Stimulated activated naive CD8-positive, alpha-beta T cell treated with anti-CD3 and anti-CD28 coated beads, Interleukin-15, Interleukin-2, amounts not matched to agents 100 ng/mL and 50 ng/mL, for 24 hours (primary cell): ENCODE data around the gene TACC3.

Source experiments
- H3K27ac Mint-ChIP-seq: one replicate; pipeline ENCODE4 v1.8.0; 2021; ENCODE audit warnings: mild to moderate bottlenecking, mixed read lengths
- H3K27me3 Mint-ChIP-seq: one replicate; pipeline ENCODE4 v1.8.0; 2021; ENCODE audit warnings: mixed read lengths
- H3K36me3 Mint-ChIP-seq: one replicate; pipeline ENCODE4 v1.8.0; 2021; ENCODE audit warnings: low read depth, mixed read lengths
- H3K4me1 Mint-ChIP-seq: one replicate; pipeline ENCODE4 v1.8.0; 2021; ENCODE audit warnings: low read depth, mixed read lengths
- H3K4me3 Mint-ChIP-seq: one replicate; pipeline ENCODE4 v1.8.0; 2021; ENCODE audit warnings: mild to moderate bottlenecking, mixed read lengths
- H3K9me3 Mint-ChIP-seq: one replicate; pipeline ENCODE4 v1.8.0; 2021; ENCODE audit warnings: mixed read lengths

TACC3 gene

DNA sequence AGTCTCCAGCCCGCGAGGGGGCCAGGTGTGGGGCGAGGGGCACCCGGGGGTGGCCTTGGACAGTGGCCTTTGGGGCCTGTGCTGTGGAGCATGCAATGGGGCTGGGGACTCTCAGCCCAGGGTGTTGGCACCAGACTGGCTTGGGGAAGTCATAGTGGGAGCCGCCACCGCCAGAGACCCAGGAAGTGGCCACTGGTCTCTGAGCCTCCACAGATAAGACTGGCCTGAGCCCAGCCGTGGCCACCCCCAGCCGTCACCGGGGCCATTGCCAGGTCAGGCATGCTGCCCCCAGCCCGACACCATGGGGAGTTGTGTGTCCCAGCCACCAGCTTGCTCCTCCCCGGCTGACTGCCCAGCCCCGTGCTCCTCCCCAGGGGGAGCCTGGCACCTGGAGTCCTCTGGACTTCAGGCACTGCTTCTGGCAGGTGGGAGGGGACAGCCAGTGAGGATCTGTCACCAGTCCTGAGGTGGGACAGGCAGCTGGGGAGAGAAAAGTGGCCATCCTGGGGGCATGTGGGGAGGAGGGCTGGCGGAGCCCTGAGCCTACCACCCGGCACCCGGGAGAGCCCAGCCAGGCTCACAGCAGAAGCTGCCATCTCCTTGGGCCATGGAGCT lies 32.5 kb downstream of the TACC3 start:
- Mint-ChIP-seq H3K9me3 (no peaks in the 10 kb centered on the region), H3K27me3 (no peaks in the 10 kb centered on the region), H3K27ac (no peak overlapping the region), H3K36me3 (no peaks in the 10 kb centered on the region), H3K4me3 (no peak overlapping the region), H3K4me1 (no peaks in the 10 kb centered on the region)

DNA sequence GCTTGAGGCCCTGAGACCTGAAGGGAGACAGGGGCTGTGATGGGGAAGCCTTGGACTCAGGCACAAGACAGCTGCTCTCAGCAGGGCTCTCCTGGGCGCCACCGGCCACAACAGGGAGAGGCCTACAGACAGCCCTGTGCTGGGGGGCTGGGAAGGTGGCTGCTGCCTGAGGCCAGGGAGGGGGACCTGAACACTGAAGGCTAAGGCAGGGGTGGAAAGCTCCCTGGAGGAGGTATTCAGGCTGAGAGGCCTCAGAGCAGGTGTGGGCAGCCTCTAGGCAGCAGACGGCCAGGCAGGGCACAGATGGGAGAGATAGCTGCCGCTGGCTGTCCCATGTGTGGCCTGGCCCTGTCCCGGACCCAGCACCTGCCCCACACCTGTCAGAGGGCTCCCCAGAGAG lies 33.0 kb downstream of the TACC3 start:
- no peaks in the 10 kb centered on the region for H3K36me3 Mint-ChIP-seq
- no peak overlapping the region for H3K27ac Mint-ChIP-seq
- no peaks in the 10 kb centered on the region for H3K27me3 Mint-ChIP-seq
- H3K9me3 Mint-ChIP-seq: no peaks in the 10 kb centered on the region
- no peak overlapping the region for H3K4me3 Mint-ChIP-seq
- no peaks in the 10 kb centered on the region for H3K4me1 Mint-ChIP-seq

DNA sequence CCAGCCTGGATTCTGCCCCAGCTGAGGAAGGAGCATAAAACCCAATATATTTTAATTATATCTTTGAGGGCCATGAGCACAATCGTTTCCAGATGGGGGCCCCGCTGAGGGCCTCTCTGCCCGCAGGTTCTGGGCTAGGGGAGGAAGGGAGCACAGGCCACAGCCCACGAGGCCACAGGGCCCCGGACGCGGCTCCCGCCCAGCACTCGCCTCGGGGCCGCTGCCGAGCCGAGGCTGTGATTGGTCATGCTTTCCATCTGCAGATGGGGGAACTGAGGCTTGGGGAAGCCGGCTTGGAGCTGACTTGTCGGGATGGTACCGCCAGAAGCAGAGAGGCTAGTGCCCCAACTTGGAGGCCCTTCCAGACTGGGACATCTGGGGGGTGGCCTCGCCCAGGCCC lies 34.0 kb downstream of the TACC3 start:
- Mint-ChIP-seq H3K9me3 (no peaks in the 10 kb centered on the region), H3K36me3 (no peaks in the 10 kb centered on the region), H3K27me3 (no peaks in the 10 kb centered on the region), H3K4me3 (no peak overlapping the region), H3K4me1 (no peaks in the 10 kb centered on the region), H3K27ac (no peak overlapping the region)

DNA sequence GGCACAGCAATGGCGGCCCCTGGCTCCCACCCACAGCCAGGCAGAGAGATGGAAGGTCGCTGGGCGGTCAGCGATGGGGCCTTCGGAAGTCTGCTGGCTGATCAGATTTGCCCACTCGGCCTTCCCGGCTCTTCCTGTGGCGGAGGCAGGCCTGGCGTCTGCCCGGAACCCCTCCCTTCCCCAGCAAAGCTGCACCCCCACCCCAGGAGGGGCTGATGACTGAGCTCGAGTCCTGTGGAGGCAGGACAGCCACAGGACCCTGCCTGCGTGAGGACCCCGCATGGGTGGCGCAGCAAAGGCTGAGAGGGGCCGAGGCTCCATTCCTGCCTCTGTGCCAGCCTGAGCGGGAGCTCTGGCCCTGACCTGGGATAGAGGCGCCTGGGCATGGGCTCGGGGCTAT lies 34.8 kb downstream of the TACC3 start:
- no peak overlapping the region for H3K27ac Mint-ChIP-seq
- no peaks in the 10 kb centered on the region for H3K9me3 Mint-ChIP-seq
- no peaks in the 10 kb centered on the region for H3K27me3 Mint-ChIP-seq
- H3K4me1 Mint-ChIP-seq: no peaks in the 10 kb centered on the region
- no peak overlapping the region for H3K4me3 Mint-ChIP-seq
- H3K36me3 Mint-ChIP-seq: no peaks in the 10 kb centered on the region

DNA sequence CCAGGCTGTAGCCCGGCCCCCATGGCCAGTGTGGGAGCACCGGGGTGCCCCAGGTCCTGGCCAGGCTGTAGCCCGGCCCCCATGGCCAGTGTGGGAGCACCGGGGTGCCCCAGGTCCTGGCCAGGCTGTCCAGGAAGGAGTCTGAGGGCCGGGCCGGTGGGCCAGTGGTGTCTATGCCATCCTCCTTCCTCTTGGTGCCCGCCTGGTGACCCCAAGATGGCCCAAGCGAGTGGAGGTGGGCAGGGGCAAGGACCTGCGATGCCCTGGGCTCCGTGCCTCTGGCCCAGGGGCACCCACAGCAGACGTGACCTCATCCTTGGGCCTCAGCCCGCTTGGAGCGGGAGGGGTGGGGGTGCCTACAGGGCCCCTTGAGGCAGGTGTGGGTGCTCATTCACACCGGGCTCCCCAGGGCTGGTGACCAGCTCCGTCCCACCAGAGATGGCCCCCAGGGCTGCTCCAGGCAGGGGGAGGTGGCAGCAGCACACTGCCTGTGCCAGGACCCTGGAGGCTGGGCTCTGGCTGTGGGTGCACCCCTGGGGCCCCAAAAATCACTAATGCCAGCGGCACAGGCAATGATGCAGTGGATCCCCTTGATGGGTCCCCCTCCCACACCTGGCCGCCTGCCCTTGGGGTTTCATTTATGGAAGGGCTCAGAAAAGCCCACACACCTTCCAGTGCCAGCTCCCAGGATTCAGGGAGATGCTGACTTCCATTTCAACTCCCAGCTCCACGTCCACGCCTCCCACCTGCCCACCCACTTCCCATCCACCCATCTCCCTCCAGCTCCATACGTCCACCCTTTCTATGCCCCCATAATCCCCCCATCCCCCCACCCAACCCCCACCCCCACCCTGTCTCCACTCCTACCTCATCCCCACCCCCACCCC lies 35.8 kb downstream of the TACC3 start:
- no peaks in the 10 kb centered on the region for H3K9me3 Mint-ChIP-seq
- H3K36me3 Mint-ChIP-seq: no peaks in the 10 kb centered on the region
- no peak overlapping the region for H3K27ac Mint-ChIP-seq
- no peaks in the 10 kb centered on the region for H3K4me1 Mint-ChIP-seq
- H3K4me3 Mint-ChIP-seq: no peak overlapping the region
- no peaks in the 10 kb centered on the region for H3K27me3 Mint-ChIP-seq

DNA sequence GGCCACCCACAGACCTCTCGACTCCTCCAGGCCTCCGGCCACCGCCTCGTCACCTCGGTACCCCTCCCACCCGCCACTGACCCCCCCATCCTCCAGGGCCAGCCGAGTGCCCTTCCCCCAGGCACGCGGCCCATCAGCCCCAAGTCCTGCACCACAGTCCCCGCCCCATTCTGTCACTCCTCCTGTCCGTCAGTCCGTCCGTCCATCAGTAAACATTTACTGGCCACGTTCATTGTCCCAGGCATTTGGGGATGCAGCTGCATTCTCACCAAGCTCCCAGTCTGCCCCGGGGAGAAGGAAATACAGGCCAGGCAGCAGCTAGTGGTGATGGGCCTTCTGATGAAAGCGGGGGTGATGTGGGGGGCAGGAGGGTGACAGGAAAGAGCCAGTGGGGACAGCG lies 36.5 kb downstream of the TACC3 start:
- Mint-ChIP-seq H3K27ac (no peak overlapping the region), H3K4me3 (no peak overlapping the region), H3K9me3 (no peaks in the 10 kb centered on the region), H3K4me1 (no peaks in the 10 kb centered on the region), H3K27me3 (no peaks in the 10 kb centered on the region), H3K36me3 (no peaks in the 10 kb centered on the region)

DNA sequence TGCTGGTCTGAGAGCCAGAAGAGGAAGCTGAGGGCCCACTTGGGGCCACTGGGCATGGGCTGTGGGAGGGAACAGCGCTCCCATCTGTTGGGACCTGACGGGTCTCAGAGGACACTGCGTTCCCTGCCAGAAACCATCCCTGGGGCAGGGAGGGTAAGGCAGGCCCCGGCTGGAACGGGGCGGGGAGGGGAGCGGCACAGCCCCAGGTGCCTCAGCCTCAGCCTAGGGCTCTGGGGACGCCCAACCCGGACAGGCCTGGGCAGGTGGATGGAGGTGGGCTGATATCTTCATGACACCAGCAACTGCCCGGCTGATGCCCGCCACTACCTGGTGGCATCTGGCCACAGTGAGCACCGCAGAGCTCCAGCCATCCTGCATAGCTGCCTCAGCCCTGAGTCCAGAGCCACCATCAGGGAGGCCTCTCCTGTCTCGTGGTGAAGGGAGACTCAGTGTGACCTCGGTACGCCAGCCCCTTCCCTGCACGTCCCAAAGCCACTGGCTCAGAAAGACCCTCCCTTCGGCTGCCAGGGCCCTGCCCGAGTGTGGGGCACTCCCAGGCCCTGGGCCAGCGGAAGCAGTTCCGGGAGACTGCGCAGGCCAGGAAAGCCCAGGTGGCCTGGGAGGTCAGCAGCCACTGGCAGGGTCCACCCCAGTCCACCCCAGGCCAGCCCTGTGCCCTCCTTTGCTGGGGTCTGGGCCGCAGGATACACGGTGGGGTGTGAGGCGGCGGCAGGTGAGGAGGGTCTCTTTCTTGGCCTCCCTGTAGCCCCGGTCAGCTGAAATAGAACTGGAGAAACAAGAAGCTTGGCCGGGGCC lies 37.2 kb downstream of the TACC3 start:
- no peak overlapping the region for H3K4me3 Mint-ChIP-seq
- H3K27ac Mint-ChIP-seq: no peak overlapping the region
- no peaks in the 10 kb centered on the region for H3K27me3 Mint-ChIP-seq
- H3K4me1 Mint-ChIP-seq: no peaks in the 10 kb centered on the region
- no peaks in the 10 kb centered on the region for H3K36me3 Mint-ChIP-seq
- H3K9me3 Mint-ChIP-seq: no peaks in the 10 kb centered on the region

DNA sequence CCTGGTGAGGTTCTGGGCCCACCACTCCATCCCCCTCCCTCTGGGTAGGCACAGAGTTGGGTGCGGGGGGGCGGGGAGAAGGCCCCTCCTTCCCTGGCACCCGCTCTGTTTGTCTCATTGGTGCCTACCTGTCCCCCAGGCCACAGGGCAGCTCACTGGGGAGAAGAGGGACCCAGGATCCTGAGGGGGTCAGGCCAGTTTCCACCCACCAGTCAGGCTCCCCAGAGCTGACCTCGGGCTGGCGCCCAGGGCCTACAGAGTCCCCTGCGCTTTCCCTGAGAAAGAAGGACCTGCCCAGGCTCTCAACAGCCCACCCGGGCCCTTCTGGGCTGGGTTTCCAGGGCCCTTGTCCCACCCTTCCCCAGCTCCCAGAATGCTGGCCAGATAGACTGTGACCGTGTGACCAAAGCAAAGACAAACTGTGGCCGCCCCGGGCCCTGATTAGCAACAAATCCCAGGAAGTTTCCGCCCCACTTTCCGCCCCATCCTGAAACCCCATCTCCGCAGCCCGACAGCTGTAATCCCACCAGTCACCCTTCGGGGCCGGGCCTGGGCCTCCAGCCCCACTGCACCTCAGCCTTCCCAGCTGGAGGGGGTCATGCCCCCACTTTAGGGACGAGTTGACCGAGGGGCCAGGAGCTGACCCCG lies 38.0 kb downstream of the TACC3 start:
- Mint-ChIP-seq H3K27me3 (no peaks in the 10 kb centered on the region), H3K36me3 (no peaks in the 10 kb centered on the region), H3K27ac (no peak overlapping the region), H3K4me1 (no peaks in the 10 kb centered on the region), H3K4me3 (no peak overlapping the region), H3K9me3 (no peaks in the 10 kb centered on the region)

DNA sequence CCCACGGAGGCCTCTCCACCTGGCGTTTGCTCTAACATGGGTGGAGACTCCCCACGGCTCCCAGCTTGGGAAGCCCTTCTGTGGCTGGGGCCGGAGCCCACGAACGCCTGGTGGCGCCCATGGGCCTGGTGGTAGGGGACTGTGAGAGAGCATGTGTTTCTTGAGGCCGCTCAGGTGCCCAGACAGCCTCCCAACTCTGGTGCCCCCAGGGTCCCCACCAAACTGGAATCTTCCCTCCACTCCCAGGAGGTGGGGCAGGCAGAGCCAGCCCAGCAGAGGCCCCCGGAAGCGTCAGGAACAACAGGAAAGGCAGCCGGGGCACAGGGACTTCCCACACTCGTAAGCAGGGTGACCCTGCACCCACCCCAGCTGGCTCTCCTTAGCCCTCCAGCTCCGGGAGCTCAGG lies 38.5 kb downstream of the TACC3 start:
- H3K9me3 Mint-ChIP-seq: no peaks in the 10 kb centered on the region

DNA sequence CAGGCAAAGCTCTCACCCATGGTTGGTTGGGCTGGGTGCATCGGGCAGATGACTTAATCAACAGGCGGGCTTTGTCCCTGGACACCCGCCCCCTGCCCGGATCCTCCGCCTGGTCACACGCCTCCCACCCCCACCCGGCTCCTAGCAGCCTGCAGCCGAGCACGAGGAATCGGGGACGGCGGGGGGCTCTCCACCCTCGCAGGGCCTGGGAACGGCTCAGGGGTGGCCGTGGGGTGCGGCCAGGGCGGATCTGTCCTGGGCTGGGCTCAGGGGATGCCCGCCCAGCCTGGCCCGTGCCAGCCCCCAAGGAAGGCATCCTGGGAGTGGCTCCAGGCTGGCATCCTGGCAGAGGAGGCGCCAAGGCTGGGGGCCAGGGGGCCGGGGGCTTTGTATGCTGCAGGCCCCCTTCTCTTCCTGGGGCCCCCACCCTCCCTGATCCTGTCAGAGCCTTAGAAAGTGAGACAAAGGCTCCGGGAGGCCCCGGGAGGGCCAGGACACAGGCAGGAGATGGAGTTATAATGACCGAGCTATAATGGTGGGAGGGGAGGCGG lies 39.3 kb downstream of the TACC3 start:
- no peaks in the 10 kb centered on the region for H3K4me1 Mint-ChIP-seq
- H3K27me3 Mint-ChIP-seq: peaks cover 4% of the 10 kb centered on the region
- H3K4me3 Mint-ChIP-seq: no peak overlapping the region
- no peaks in the 10 kb centered on the region for H3K36me3 Mint-ChIP-seq
- H3K9me3 Mint-ChIP-seq: no peaks in the 10 kb centered on the region
- no peak overlapping the region for H3K27ac Mint-ChIP-seq

More for the DNA sequence above, 38.5 kb downstream of the TACC3 start:
- Mint-ChIP-seq H3K27ac (no peak overlapping the region), H3K4me1 (no peaks in the 10 kb centered on the region), H3K36me3 (no peaks in the 10 kb centered on the region), H3K4me3 (no peak overlapping the region), H3K27me3 (no peaks in the 10 kb centered on the region)

GRCh38 chr4:1761130-1761689 lies 39.9 kb downstream of the TACC3 start:
- Mint-ChIP-seq H3K27me3 (peaks cover 5% of the 10 kb centered on the region), H3K27ac (no peak overlapping the region), H3K4me1 (no peaks in the 10 kb centered on the region), H3K36me3 (no peaks in the 10 kb centered on the region), H3K4me3 (no peak overlapping the region), H3K9me3 (no peaks in the 10 kb centered on the region)

DNA sequence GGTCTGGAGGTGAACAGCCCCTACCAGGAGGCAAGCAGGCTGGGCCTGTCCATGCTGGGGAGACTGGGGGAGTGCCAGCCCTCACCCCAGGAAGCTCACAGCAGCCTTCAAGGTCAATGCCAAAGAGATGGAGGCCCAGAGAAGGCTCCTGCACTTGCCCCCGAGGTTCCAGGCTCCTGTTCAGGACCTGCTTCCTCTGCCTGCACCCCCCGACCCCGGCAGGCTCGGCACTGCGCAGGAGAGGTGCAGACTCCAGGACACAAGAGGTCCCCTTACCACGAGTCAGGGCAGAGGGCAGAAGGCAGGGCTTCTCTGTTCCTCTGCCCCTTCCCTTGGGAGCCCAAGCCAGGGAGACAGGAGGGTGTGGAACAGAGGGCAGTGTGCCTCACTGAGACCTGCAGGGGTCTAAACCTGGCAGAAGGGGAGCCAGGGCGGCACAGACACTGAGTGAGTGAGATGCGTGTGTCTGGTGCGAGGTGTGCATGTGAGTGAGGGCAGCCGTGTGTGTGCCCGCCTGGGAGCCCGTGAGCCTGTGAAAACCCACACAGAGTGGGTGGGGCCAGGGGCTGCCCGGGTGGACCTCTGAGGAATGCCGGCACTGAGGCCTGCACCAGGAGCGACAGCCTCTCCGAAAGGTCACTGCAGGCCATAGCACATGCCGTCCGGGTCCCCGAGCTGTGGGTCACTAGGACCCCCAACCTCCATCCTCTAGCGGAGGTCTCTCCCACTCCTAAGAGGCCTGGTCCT lies 41.1 kb downstream of the TACC3 start:
- H3K27me3 Mint-ChIP-seq: peaks cover 5% of the 10 kb centered on the region
- H3K4me1 Mint-ChIP-seq: no peaks in the 10 kb centered on the region
- no peaks in the 10 kb centered on the region for H3K36me3 Mint-ChIP-seq
- H3K9me3 Mint-ChIP-seq: no peaks in the 10 kb centered on the region
- H3K27ac Mint-ChIP-seq: no peak overlapping the region
- no peak overlapping the region for H3K4me3 Mint-ChIP-seq

DNA sequence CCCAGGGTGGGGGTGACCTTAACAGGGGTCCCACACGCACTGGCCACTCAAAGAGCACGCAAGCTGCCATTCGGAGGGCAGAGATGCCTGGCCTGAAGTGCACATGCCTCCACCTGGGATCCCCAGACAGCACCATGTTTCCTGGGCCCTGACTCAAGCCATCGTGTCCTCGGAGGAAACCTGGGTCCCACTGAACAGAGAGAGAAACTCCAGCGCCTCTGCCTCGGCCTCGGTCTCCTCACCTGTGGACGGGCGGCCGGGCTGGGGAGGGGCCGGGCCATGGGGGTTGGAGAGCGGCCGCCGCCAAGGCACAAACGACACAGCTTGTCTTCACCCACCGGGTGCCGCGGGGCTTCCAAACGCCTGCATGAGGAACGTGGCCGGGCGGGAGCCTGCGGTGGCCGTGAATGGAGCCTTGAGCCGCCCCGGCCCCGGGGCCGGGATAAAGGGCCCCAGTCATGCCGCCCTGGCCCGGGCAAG lies 41.8 kb downstream of the TACC3 start:
- Mint-ChIP-seq H3K9me3 (no peaks in the 10 kb centered on the region), H3K27ac (no peak overlapping the region), H3K4me3 (no peak overlapping the region), H3K4me1 (no peaks in the 10 kb centered on the region), H3K27me3 (peaks cover 5% of the 10 kb centered on the region), H3K36me3 (no peaks in the 10 kb centered on the region)
